HepG2 (cell line): ENCODE measurements around the gene RP2. TPM values are rescaled to one million over a fixed set of nuclear protein-coding genes. Genes with fewer than 3 reads are reported as not detected.

ENCODE experiments used
- AKAP8 ChIP-seq: sonication (generic); formaldehyde crosslinking; IDR thresholded peaks from 2 replicates; pipeline ENCODE4 v1.5.1; 2020; ENCODE audit warnings: mild to moderate bottlenecking, missing genetic modification reagents
- ATF5 ChIP-seq: sonication (generic); formaldehyde crosslinking; IDR thresholded peaks from 2 replicates; pipeline ENCODE4 v1.4.0; 2020; ENCODE audit warnings: mild to moderate bottlenecking, low read depth, missing genetic modification reagents
- CTCF ChIP-seq: sonication (generic); formaldehyde crosslinking; IDR thresholded peaks from 2 replicates; pipeline ENCODE4 v1.5.0; 2020; ENCODE audit warnings: mild to moderate bottlenecking, missing genetic modification reagents, moderate library complexity
- GPBP1L1 ChIP-seq: sonication (generic); formaldehyde crosslinking; IDR thresholded peaks from 2 replicates; pipeline ENCODE4 v1.5.0; 2020; ENCODE audit warnings: mild to moderate bottlenecking, missing genetic modification reagents
- KLF6 ChIP-seq: IDR thresholded peaks from 2 replicates; pipeline ENCODE4 v1.8.0; 2016; ENCODE audit warnings: missing biosample characterization, missing genetic modification reagents
- MAFK ChIP-seq, 2 experiments: IDR thresholded peaks in 1 of 2; conservative IDR thresholded peaks in 1 of 2; 2 replicates each; pipeline ENCODE4 v1.6.1; 2011; ENCODE audit warnings: improper control_type of control experiment in 2 of 2, low read length in 2 of 2
- NFE2L2 ChIP-seq: fragments of 150-350 bp; IDR thresholded peaks from 2 replicates; pipeline ENCODE4 v1.6.1; 2014; ENCODE audit warnings: low read length
- NR2F2 ChIP-seq: IDR thresholded peaks from 2 replicates; pipeline ENCODE4 v1.6.1; 2012; ENCODE audit warnings: low read depth, inconsistent platforms, borderline replicate concordance
- ZNF251 ChIP-seq: sonication (generic); formaldehyde crosslinking; IDR thresholded peaks from 2 replicates; pipeline ENCODE4 v1.9.0; 2021; ENCODE audit warnings: mild to moderate bottlenecking, missing genetic modification reagents
- ZNF275 ChIP-seq: sonication (generic); formaldehyde crosslinking; IDR thresholded peaks from 2 replicates; pipeline ENCODE4 v1.8.0; 2022; ENCODE audit warnings: missing genetic modification reagents, mild to moderate bottlenecking, inconsistent platforms, borderline replicate concordance
- ZNF333 ChIP-seq: sonication (generic); formaldehyde crosslinking; IDR thresholded peaks from 2 replicates; pipeline ENCODE4 v1.4.0; 2020; ENCODE audit warnings: mild to moderate bottlenecking, missing genetic modification reagents, borderline replicate concordance
- ZNF574 ChIP-seq: sonication (generic); formaldehyde crosslinking; IDR thresholded peaks from 2 replicates; pipeline ENCODE4 v1.4.0; 2020; ENCODE audit warnings: missing genetic modification reagents
- polyA plus RNA-seq, 8 experiments: library from polyadenylated mRNA; depleted of rRNA in 3 of 8; stranded (reverse) in 7 of 8; unstranded in 1 of 8; fragments of >200 nt; fragmentation: Illumina TruSeq in 4 of 8; extraction: Trizol in 4 of 8; gene quantifications; 2 replicates each; pipeline versions ENCODE4 v1.2.1 to v1.2.3, GENCODE V29; 2011 to 2016; ENCODE audit warnings: low read depth in 4 of 8, missing spikeins in 1 of 8, mixed read lengths in 1 of 8; ENCODE audit not compliant: insufficient read depth in 1 of 8
- total RNA-seq, 5 experiments: library from RNA; depleted of rRNA; stranded (reverse); fragments of >200 nt; fragmentation: Illumina TruSeq; extraction: Trizol; gene quantifications; 2 replicates each; pipeline ENCODE4 v1.2.3, GENCODE V29; 2016; ENCODE audit warnings: low read depth in 1 of 5

RP2 gene
- total and polyA plus RNA-seq, 2 of the 13 experiments (the other 11 are each of a cell fraction or from before 2014, with no cell fraction given): 5.0 to 9.9 TPM

GRCh38 chrX:46863072-46863471 is 26.2 kb downstream of the RP2 start (continued):
- TF ChIP-seq ZNF275 (CRISPR knock-in tag): no peak
- TF ChIP-seq NFE2L2: peak; percentile 57
- no peak for TF ChIP-seq ZNF333 (CRISPR knock-in tag)
- TF ChIP-seq ZNF574: no peak
- no peak for TF ChIP-seq KLF6
- no peak for TF ChIP-seq AKAP8 (CRISPR knock-in tag)
- TF ChIP-seq MAFK (conservative IDR thresholded peaks at IDR 0.05 in 1 of 2, IDR thresholded peaks at IDR 0.05 in 1 of 2; ENCODE audit: low read length in 2 of 2): peak; percentile 13 to 61; a peak in 2 of 4 replicates
- TF ChIP-seq GPBP1L1 (CRISPR knock-in tag): no peak
- TF ChIP-seq ZNF251 (CRISPR knock-in tag): no peak
- no peak for TF ChIP-seq CTCF (CRISPR knock-in tag)
- TF ChIP-seq NR2F2: no peak
- TF ChIP-seq ATF5: no peak
